Measurements from ENCODE around the gene HSD11B2. TPM values are rescaled to one million over a fixed set of nuclear protein-coding genes. Genes with fewer than 3 reads are reported as not detected.

The HSD11B2 gene
- total RNA-seq, 1 experiment from 2014 or later: 9.7 TPM

DNA sequence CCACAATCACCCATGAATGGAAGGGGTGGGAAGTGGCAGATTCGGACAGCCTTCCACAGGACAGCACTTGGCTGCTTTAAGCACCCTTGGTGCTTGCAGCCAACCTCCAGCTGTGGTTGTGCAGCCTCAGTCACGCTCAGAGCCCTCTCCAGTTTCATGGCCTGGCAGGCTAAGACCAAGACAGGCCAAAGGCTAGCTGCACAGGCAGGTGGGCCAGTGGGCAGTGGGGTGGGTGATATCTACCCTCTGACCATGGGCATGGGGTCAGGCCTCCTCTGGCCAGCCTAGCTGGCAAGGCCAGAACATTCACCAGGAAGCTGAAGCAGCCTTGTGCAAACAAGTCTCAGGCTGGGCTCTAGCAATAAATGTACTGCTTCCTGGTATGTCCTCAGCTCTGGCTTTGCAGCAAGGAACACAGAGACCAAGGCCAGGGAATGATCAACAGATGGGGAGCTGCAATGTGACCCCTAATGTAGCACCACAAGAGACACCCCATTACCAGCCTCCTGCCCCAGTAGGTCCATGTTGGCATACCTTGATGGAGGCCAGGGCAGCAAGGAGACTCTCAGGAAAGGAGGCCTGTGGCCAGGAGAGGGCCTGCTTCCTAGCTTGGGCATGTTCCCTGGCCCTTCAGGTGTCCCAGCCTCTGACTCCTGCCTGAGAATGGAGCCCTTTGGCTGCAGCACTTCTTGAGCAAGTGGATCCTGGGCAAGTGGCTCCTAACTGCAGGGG is 20.9 kb downstream of the HSD11B2 start:
- no peaks in the 10 kb centered on the region for H3K79me2 ChIP-seq (ENCODE audit: insufficient read depth, low read length)
- ChIA-PET POLR2A (no interaction called here), CTCF (interaction anchor here (0.9 to 2.5 kb wide), 2 partner anchors 17 to 24 kb away, joined by 3 to 6 read pairs; no protein-coding TSS in a partner anchor), RAD21 (ENCODE audit: low non-redundant PET in 1 of 2, low total read pairs in 2 of 2, uncharacterized antibody in 2 of 2, unreplicated experiment in 2 of 2) (no interaction called here)
- no peaks in the 10 kb centered on the region for H4K20me1 ChIP-seq (ENCODE audit: insufficient read depth)
- ATAC-seq (no peak), DNase-seq (ENCODE audit: low read depth, low spot score) (no peak)
- H2AFZ ChIP-seq (ENCODE audit: low read depth, low read length, poor library complexity, severe bottlenecking): no peak overlapping the region
- H3K9me3 ChIP-seq (ENCODE audit: control insufficient read depth in 1 of 2, insufficient read depth in 1 of 2, low read depth in 1 of 2, low read length in 2 of 2): no peaks in the 10 kb centered on the region
- H3K4me3 ChIP-seq (replicated peaks in 1 of 2; ENCODE audit: low read depth in 1 of 2, low read length in 2 of 2): no peak overlapping the region
- H3K36me3 ChIP-seq (ENCODE audit: control insufficient read depth in 1 of 2, insufficient read depth in 2 of 2, low read length in 2 of 2): no peaks in the 10 kb centered on the region
- no peaks in the 10 kb centered on the region for H3K27me3 ChIP-seq (ENCODE audit: insufficient read depth, low read length)
- no peak overlapping the region for H3K27ac ChIP-seq (ENCODE audit: low read depth, low read length)
- H3K4me2 ChIP-seq (ENCODE audit: low read length): no peak overlapping the region
- peaks cover 0 to 3% of the 10 kb centered on the region in 2 experiments; a peak in 1 of 4 replicates for H3K4me1 ChIP-seq (ENCODE audit: control insufficient read depth in 1 of 2, insufficient read depth in 2 of 2, low read length in 2 of 2)
- no peak overlapping the region for H3K9ac ChIP-seq (ENCODE audit: low read length)
- no TSS peak for BruUV-seq (replicated peaks)
- TF ChIP-seq SP1 (IDR thresholded peaks at IDR 0.05; ENCODE audit: low read depth): no peak
- no peak for TF ChIP-seq SRF (IDR thresholded peaks at IDR 0.05; ENCODE audit: low read depth)
- no peak for TF ChIP-seq EZH2phosphoT487 (IDR thresholded peaks at IDR 0.05; ENCODE audit: borderline replicate concordance)
- TF ChIP-seq, protein P1, sequence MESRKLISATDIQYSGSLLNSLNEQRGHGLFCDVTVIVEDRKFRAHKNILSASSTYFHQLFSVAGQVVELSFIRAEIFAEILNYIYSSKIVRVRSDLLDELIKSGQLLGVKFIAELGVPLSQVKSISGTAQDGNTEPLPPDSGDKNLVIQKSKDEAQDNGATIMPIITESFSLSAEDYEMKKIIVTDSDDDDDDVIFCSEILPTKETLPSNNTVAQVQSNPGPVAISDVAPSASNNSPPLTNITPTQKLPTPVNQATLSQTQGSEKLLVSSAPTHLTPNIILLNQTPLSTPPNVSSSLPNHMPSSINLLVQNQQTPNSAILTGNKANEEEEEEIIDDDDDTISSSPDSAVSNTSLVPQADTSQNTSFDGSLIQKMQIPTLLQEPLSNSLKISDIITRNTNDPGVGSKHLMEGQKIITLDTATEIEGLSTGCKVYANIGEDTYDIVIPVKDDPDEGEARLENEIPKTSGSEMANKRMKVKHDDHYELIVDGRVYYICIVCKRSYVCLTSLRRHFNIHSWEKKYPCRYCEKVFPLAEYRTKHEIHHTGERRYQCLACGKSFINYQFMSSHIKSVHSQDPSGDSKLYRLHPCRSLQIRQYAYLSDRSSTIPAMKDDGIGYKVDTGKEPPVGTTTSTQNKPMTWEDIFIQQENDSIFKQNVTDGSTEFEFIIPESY (IDR thresholded peaks at IDR 0.05; ENCODE audit: extremely low read depth, insufficient replicate concordance, low read length): no peak
- intact Hi-C loops (cut with micrococcal nuclease): no loop called here
- no peaks in the 10 kb centered on the region for H3K9me2 ChIP-seq (ENCODE audit: insufficient read depth)

DNA sequence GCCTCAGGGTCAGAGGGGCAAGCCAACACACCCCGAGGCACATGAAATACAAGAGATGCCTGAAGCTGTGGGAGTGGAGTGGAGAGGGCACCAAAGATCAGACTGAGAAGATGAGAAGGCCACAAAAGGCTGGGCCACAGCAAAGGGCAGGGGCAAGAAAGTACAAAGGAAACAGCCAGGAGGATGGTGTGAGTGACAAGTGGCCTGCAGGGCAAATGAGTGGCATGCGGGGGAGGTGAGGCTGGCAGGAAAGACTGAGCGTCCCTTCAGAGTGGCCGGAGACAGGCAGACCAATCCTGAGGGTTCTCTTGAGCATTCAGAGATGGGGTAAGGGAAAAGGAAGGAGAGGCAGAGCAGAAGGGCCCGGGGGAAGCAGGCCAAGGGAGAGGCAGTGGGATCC is 23.2 kb downstream of the HSD11B2 start:
- Histone ChIP-seq H3K36me3 (ENCODE audit: control insufficient read depth in 1 of 2, insufficient read depth in 2 of 2, low read length in 2 of 2) (no peaks in the 10 kb centered on the region), H3K9me2 (ENCODE audit: insufficient read depth) (no peaks in the 10 kb centered on the region), H3K9me3 (ENCODE audit: control insufficient read depth in 1 of 2, insufficient read depth in 1 of 2, low read depth in 1 of 2, low read length in 2 of 2) (no peaks in the 10 kb centered on the region), H3K4me3 (replicated peaks in 1 of 2; ENCODE audit: low read depth in 1 of 2, low read length in 2 of 2) (no peak overlapping the region), H3K27me3 (ENCODE audit: insufficient read depth, low read length) (no peaks in the 10 kb centered on the region), H3K27ac (ENCODE audit: low read depth, low read length) (no peak overlapping the region), H3K9ac (ENCODE audit: low read length) (no peak overlapping the region), H2AFZ (ENCODE audit: low read depth, low read length, poor library complexity, severe bottlenecking) (no peak overlapping the region), H4K20me1 (ENCODE audit: insufficient read depth) (no peaks in the 10 kb centered on the region), H3K4me2 (ENCODE audit: low read length) (no peak overlapping the region), H3K4me1 (ENCODE audit: control insufficient read depth in 1 of 2, insufficient read depth in 2 of 2, low read length in 2 of 2) (no peaks in the 10 kb centered on the region; a peak in 1 of 4 replicates), H3K79me2 (ENCODE audit: insufficient read depth, low read length) (no peaks in the 10 kb centered on the region)
- ChIA-PET CTCF (no interaction called here), RAD21 (ENCODE audit: low non-redundant PET in 1 of 2, low total read pairs in 2 of 2, uncharacterized antibody in 2 of 2, unreplicated experiment in 2 of 2) (no interaction called here), POLR2A (no interaction called here)
- intact Hi-C loops (cut with micrococcal nuclease): no loop called here
- no TSS peak for BruUV-seq (replicated peaks)
- DNase-seq (ENCODE audit: low read depth, low spot score): no peak
- no peak for ATAC-seq
- TF ChIP-seq YY1 (IDR thresholded peaks at IDR 0.05; ENCODE audit: extremely low read depth, insufficient replicate concordance, low read depth, low read length): no peak
- TF ChIP-seq JUND (IDR thresholded peaks at IDR 0.05): no peak
- TF ChIP-seq, protein P2, sequence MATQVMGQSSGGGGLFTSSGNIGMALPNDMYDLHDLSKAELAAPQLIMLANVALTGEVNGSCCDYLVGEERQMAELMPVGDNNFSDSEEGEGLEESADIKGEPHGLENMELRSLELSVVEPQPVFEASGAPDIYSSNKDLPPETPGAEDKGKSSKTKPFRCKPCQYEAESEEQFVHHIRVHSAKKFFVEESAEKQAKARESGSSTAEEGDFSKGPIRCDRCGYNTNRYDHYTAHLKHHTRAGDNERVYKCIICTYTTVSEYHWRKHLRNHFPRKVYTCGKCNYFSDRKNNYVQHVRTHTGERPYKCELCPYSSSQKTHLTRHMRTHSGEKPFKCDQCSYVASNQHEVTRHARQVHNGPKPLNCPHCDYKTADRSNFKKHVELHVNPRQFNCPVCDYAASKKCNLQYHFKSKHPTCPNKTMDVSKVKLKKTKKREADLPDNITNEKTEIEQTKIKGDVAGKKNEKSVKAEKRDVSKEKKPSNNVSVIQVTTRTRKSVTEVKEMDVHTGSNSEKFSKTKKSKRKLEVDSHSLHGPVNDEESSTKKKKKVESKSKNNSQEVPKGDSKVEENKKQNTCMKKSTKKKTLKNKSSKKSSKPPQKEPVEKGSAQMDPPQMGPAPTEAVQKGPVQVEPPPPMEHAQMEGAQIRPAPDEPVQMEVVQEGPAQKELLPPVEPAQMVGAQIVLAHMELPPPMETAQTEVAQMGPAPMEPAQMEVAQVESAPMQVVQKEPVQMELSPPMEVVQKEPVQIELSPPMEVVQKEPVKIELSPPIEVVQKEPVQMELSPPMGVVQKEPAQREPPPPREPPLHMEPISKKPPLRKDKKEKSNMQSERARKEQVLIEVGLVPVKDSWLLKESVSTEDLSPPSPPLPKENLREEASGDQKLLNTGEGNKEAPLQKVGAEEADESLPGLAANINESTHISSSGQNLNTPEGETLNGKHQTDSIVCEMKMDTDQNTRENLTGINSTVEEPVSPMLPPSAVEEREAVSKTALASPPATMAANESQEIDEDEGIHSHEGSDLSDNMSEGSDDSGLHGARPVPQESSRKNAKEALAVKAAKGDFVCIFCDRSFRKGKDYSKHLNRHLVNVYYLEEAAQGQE (IDR thresholded peaks at IDR 0.05; ENCODE audit: low read depth): no peak
- no peak for TF ChIP-seq SP1 (IDR thresholded peaks at IDR 0.05; ENCODE audit: low read depth)
- no peak for TF ChIP-seq CBX3 (IDR thresholded peaks at IDR 0.05; ENCODE audit: low read depth)
- TF ChIP-seq, protein P3, sequence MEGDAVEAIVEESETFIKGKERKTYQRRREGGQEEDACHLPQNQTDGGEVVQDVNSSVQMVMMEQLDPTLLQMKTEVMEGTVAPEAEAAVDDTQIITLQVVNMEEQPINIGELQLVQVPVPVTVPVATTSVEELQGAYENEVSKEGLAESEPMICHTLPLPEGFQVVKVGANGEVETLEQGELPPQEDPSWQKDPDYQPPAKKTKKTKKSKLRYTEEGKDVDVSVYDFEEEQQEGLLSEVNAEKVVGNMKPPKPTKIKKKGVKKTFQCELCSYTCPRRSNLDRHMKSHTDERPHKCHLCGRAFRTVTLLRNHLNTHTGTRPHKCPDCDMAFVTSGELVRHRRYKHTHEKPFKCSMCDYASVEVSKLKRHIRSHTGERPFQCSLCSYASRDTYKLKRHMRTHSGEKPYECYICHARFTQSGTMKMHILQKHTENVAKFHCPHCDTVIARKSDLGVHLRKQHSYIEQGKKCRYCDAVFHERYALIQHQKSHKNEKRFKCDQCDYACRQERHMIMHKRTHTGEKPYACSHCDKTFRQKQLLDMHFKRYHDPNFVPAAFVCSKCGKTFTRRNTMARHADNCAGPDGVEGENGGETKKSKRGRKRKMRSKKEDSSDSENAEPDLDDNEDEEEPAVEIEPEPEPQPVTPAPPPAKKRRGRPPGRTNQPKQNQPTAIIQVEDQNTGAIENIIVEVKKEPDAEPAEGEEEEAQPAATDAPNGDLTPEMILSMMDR (IDR thresholded peaks at IDR 0.05 in 2 of 3, conservative IDR thresholded peaks at IDR 0.05 in 1 of 3; ENCODE audit: borderline replicate concordance in 1 of 3, insufficient read depth in 1 of 3, low read depth in 2 of 3, low read length in 2 of 3): no peak
- TF ChIP-seq ELF1 (IDR thresholded peaks at IDR 0.05; ENCODE audit: borderline replicate concordance, low read depth): no peak
- no peak for TF ChIP-seq EZH2 (IDR thresholded peaks at IDR 0.05)

Data from HCT116 (cell line).